SK-N-SH (cell line): ENCODE measurements around the gene LYSMD3. TPM values are rescaled to one million over a fixed set of nuclear protein-coding genes. Genes with fewer than 3 reads are reported as not detected.

Experiments
- CTCF ChIA-PET: fragments of 300-600, 350-600 bp; formaldehyde crosslinking; extraction: SDS; loops from one replicate; lab custom pipeline; 2021; lab: Yijun Ruan, JAX
- POLR2A ChIA-PET: fragments of 350-600 bp; sonication (Branson Sonifier 250); formaldehyde crosslinking; extraction: SDS; loops from one replicate; lab custom pipeline; 2020; ENCODE audit warnings: antibody characterized with exemption, inconsistent platforms; lab: Yijun Ruan, JAX
- DNase-seq: peaks from one replicate; pipeline ENCODE4 v3.0.0; 2012
- H2AFZ ChIP-seq: fragments of 200-600 bp; sonication (generic); 2 replicates; pipeline ENCODE4 v1.8.1; 2016; ENCODE audit warnings: antibody characterized with exemption, mild to moderate bottlenecking, low read depth
- H3F3A ChIP-seq: fragments of 200-600 bp; sonication (generic); replicated peaks from 2 replicates; pipeline ENCODE3; 2016; ENCODE audit warnings: antibody characterized with exemption, mild to moderate bottlenecking; ENCODE audit not compliant: insufficient read depth
- H3K27ac ChIP-seq, 2 experiments: fragments of 200-500 bp in 1 of 2; fragments of 200-600 bp in 1 of 2; sonication (Bioruptor generic) in 1 of 2; sonication (generic), shearing (Covaris generic) in 1 of 2; 2 replicates each; pipeline versions ENCODE4 v1.5.1 to v1.6.1; 2014 to 2016; ENCODE audit warnings: low read depth in 2 of 2, inconsistent platforms in 1 of 2, low read length in 1 of 2, mild to moderate bottlenecking in 1 of 2, mixed read lengths in 1 of 2
- H3K27me3 ChIP-seq: fragments of 200-600 bp; sonication (generic), shearing (Covaris generic); 2 replicates; pipeline ENCODE4 v1.6.1; 2016; ENCODE audit warnings: mixed run types; ENCODE audit not compliant: insufficient read depth
- H3K36me3 ChIP-seq, 2 experiments: fragments of 200-500 bp in 1 of 2; fragments of 200-600 bp in 1 of 2; sonication (Bioruptor generic) in 1 of 2; sonication (generic) in 1 of 2; replicated peaks in 1 of 2; 2 replicates each; pipeline versions ENCODE3 to v1.5.1; 2014 to 2016; ENCODE audit warnings: low read length in 1 of 2, mild to moderate bottlenecking in 1 of 2; ENCODE audit not compliant: insufficient read depth in 2 of 2, control insufficient read depth in 1 of 2
- H3K4me1 ChIP-seq, 2 experiments: fragments of 200-500 bp in 1 of 2; fragments of 200-600 bp in 1 of 2; sonication (Bioruptor generic) in 1 of 2; sonication (generic), shearing (Covaris generic) in 1 of 2; 2 replicates each; pipeline versions ENCODE4 v1.5.1 to v1.6.1; 2014 to 2016; ENCODE audit warnings: low read depth in 1 of 2, low read length in 1 of 2, mixed run types in 1 of 2; ENCODE audit not compliant: insufficient read depth in 2 of 2, control insufficient read depth in 1 of 2
- H3K4me2 ChIP-seq: fragments of 200-600 bp; sonication (generic), shearing (Covaris generic); 2 replicates; pipeline ENCODE4 v1.6.1; 2017; ENCODE audit warnings: mixed run types
- H3K4me3 ChIP-seq, 2 experiments: fragments of 200-500 bp in 1 of 2; fragments of 200-600 bp in 1 of 2; sonication (Bioruptor generic) in 1 of 2; sonication (generic), shearing (Covaris generic) in 1 of 2; 2 replicates each; pipeline versions ENCODE4 v1.5.1 to v1.8.1; 2014 to 2016; ENCODE audit warnings: low read depth in 2 of 2, inconsistent platforms in 1 of 2, low read length in 1 of 2, mild to moderate bottlenecking in 1 of 2, mixed read lengths in 1 of 2, moderate library complexity in 1 of 2
- H3K79me2 ChIP-seq: fragments of 200-600 bp; sonication (generic); 2 replicates; pipeline ENCODE4 v1.8.1; 2017; ENCODE audit warnings: mild to moderate bottlenecking; ENCODE audit not compliant: insufficient read depth
- H3K9ac ChIP-seq: fragments of 200-600 bp; sonication (generic); 2 replicates; pipeline ENCODE4 v1.6.1; 2017; ENCODE audit warnings: mixed run types
- H3K9me2 ChIP-seq: fragments of 200-600 bp; sonication (generic); 2 replicates; pipeline ENCODE4 v1.6.1; 2017; ENCODE audit warnings: mixed run types
- H3K9me3 ChIP-seq: fragments of 200-600 bp; sonication (generic); 2 replicates; pipeline ENCODE4 v1.6.1; 2017; ENCODE audit warnings: mixed run types, mild to moderate bottlenecking, moderate library complexity
- H4K20me1 ChIP-seq: fragments of 200-600 bp; sonication (generic); 2 replicates; pipeline ENCODE4 v1.6.1; 2017; ENCODE audit warnings: mild to moderate bottlenecking, mixed run types; ENCODE audit not compliant: insufficient read depth
- EP300 ChIP-seq, 2 experiments: IDR thresholded peaks; 2 replicates each; pipeline versions ENCODE4 v1.4.0 to v1.6.1; 2012; ENCODE audit warnings: borderline replicate concordance in 1 of 2, low read depth in 1 of 2, low read length in 1 of 2
- FOSL2 ChIP-seq: IDR thresholded peaks from 2 replicates; pipeline ENCODE4 v1.4.0; 2012; ENCODE audit warnings: low read depth, mild to moderate bottlenecking, moderate library complexity, borderline replicate concordance
- FOXM1 ChIP-seq: IDR thresholded peaks from 2 replicates; pipeline ENCODE4 v1.4.0; 2012; ENCODE audit warnings: low read depth, mild to moderate bottlenecking
- GABPA ChIP-seq: IDR thresholded peaks from 2 replicates; pipeline ENCODE4 v1.4.0; 2012; ENCODE audit warnings: low read depth, mild to moderate bottlenecking
- GATA2 ChIP-seq: sonication (generic); formaldehyde crosslinking; IDR thresholded peaks from 2 replicates; pipeline ENCODE4 v1.5.0; 2020; ENCODE audit warnings: mild to moderate bottlenecking, missing genetic modification reagents
- JUND ChIP-seq: IDR thresholded peaks from 2 replicates; pipeline ENCODE4 v1.4.0; 2012
- MEF2A ChIP-seq: IDR thresholded peaks from 2 replicates; pipeline ENCODE4 v1.4.0; 2012; ENCODE audit warnings: low read depth, borderline replicate concordance
- MXI1 ChIP-seq: IDR thresholded peaks from 2 replicates; pipeline ENCODE4 v1.6.1; 2012; ENCODE audit warnings: mild to moderate bottlenecking, low read depth, low read length, improper control_type of control experiment
- NFIC ChIP-seq: IDR thresholded peaks from 2 replicates; pipeline ENCODE4 v1.4.0; 2012; ENCODE audit warnings: borderline replicate concordance
- POLR2AphosphoS5 ChIP-seq: IDR thresholded peaks from 2 replicates; pipeline ENCODE4 v1.6.1; 2012; ENCODE audit warnings: low read depth, low read length
- RAD21 ChIP-seq: IDR thresholded peaks from 2 replicates; pipeline ENCODE4 v1.6.1; 2012; ENCODE audit warnings: mild to moderate bottlenecking, low read length
- RFX5 ChIP-seq: IDR thresholded peaks from 2 replicates; pipeline ENCODE4 v1.6.1; 2012; ENCODE audit warnings: mild to moderate bottlenecking, improper control_type of control experiment, low read length
- RXRA ChIP-seq: IDR thresholded peaks from 2 replicates; pipeline ENCODE4 v1.4.0; 2012; ENCODE audit warnings: low read depth, mild to moderate bottlenecking, borderline replicate concordance
- SIN3A ChIP-seq: IDR thresholded peaks from 2 replicates; pipeline ENCODE4 v1.6.1; 2012; ENCODE audit warnings: low read depth, mild to moderate bottlenecking, low read length, moderate library complexity, borderline replicate concordance
- SMC3 ChIP-seq: IDR thresholded peaks from 2 replicates; pipeline ENCODE4 v1.6.1; 2012; ENCODE audit warnings: low read depth, low read length, improper control_type of control experiment
- TAF1 ChIP-seq: IDR thresholded peaks from 2 replicates; pipeline ENCODE4 v1.6.1; 2012; ENCODE audit warnings: low read depth, mild to moderate bottlenecking, low read length, moderate library complexity, borderline replicate concordance
- TCF12 ChIP-seq: IDR thresholded peaks from 2 replicates; pipeline ENCODE4 v1.4.0; 2012
- USF1 ChIP-seq: IDR thresholded peaks from 2 replicates; pipeline ENCODE4 v1.4.0; 2012; ENCODE audit warnings: low read depth, borderline replicate concordance
- ZBTB33 ChIP-seq: IDR thresholded peaks from 2 replicates; pipeline ENCODE4 v1.4.0; 2012; ENCODE audit warnings: low read depth, borderline replicate concordance
- WGBS: methylation state at CpG from one replicate; pipeline ENCODE4 v1.1.6; 2017; ENCODE audit warnings: low lambda C conversion rate; 5-methylcytosine and 5-hydroxymethylcytosine counted together
- polyA plus RNA-seq, 3 experiments: library from polyadenylated mRNA; depleted of rRNA; stranded (reverse); fragments of >200 nt; gene quantifications; 2 replicates each; pipeline ENCODE4 v1.2.3, GENCODE V29; 2012
- TF ChIP-seq, protein P1 (sequence below): IDR thresholded peaks from 2 replicates; pipeline ENCODE4 v1.4.0; 2012; ENCODE audit warnings: low read depth
- TF ChIP-seq, protein P2 (sequence below): IDR thresholded peaks from 2 replicates; pipeline ENCODE4; 2012
- TF ChIP-seq, protein P3 (sequence below): IDR thresholded peaks from 2 replicates; pipeline ENCODE4 v1.6.1; 2012; ENCODE audit warnings: mild to moderate bottlenecking, low read depth, low read length, moderate library complexity
- TF ChIP-seq, protein P4 (sequence below): fragments of 200-600 bp; sonication (generic); IDR thresholded peaks from 2 replicates; pipeline ENCODE4 v1.6.1; 2017; ENCODE audit warnings: antibody characterized with exemption, mild to moderate bottlenecking, moderate library complexity

LYSMD3 gene
- 5.2 and 6.7 TPM in 2 replicates for polyA plus RNA-seq (2012; rRNA removed)
- 7.4 and 7.5 TPM in 2 replicates for polyA plus RNA-seq (2012; cell fraction: cytosol; rRNA removed)
- 2.4 and 4.0 TPM in 2 replicates for polyA plus RNA-seq (2012; cell fraction: nucleus; rRNA removed)

GRCh38 chr5:90529194-90529938, at the start of gene LYSMD3:
LYSMD3 (minus strand) TSS chr5:90529584; CDS start chr5:90525289, 4,295 bp downstream.
- POLR2A ChIA-PET = interaction anchor here (1.1 kb wide), 1 partner anchor 120 kb away, joined by 4 read pairs; the partner anchor contains the start of gene CETN3
- TF ChIP-seq SIN3A (0 out of 2 replicates have a peak, but pooled peaks have one; percentile 68), TAF1 (peak; percentile 61), SMC3 (no peak), RFX5 (0 out of 2 replicates have a peak, but pooled peaks have one; percentile 10), POLR2AphosphoS5 (peak; percentile 82; the same call in 1 of the 2 replicates), FOXM1 (no peak), EP300 (IDR thresholded peaks at IDR 0.05; ENCODE audit: borderline replicate concordance in 1 of 2, low read depth in 1 of 2, low read length in 1 of 2) (no peak), TCF12 (no peak), FOSL2 (no peak), GATA2 (CRISPR knock-in tag) (no peak), NFIC (no peak), RXRA (no peak), MXI1 (peak; percentile 70; the same call in 1 of the 2 replicates), GABPA (no peak), USF1 (0 out of 2 replicates have a peak, but pooled peaks have one; percentile 6), JUND (no peak), RAD21 (no peak), ZBTB33 (no peak), MEF2A (no peak)
- TF ChIP-seq, protein P1, sequence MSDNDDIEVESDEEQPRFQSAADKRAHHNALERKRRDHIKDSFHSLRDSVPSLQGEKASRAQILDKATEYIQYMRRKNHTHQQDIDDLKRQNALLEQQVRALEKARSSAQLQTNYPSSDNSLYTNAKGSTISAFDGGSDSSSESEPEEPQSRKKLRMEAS = no peak
- TF ChIP-seq, protein P2, sequence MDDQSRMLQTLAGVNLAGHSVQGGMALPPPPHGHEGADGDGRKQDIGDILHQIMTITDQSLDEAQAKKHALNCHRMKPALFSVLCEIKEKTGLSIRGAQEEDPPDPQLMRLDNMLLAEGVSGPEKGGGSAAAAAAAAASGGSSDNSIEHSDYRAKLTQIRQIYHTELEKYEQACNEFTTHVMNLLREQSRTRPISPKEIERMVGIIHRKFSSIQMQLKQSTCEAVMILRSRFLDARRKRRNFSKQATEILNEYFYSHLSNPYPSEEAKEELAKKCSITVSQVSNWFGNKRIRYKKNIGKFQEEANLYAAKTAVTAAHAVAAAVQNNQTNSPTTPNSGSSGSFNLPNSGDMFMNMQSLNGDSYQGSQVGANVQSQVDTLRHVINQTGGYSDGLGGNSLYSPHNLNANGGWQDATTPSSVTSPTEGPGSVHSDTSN = no peak
- TF ChIP-seq, protein P3, sequence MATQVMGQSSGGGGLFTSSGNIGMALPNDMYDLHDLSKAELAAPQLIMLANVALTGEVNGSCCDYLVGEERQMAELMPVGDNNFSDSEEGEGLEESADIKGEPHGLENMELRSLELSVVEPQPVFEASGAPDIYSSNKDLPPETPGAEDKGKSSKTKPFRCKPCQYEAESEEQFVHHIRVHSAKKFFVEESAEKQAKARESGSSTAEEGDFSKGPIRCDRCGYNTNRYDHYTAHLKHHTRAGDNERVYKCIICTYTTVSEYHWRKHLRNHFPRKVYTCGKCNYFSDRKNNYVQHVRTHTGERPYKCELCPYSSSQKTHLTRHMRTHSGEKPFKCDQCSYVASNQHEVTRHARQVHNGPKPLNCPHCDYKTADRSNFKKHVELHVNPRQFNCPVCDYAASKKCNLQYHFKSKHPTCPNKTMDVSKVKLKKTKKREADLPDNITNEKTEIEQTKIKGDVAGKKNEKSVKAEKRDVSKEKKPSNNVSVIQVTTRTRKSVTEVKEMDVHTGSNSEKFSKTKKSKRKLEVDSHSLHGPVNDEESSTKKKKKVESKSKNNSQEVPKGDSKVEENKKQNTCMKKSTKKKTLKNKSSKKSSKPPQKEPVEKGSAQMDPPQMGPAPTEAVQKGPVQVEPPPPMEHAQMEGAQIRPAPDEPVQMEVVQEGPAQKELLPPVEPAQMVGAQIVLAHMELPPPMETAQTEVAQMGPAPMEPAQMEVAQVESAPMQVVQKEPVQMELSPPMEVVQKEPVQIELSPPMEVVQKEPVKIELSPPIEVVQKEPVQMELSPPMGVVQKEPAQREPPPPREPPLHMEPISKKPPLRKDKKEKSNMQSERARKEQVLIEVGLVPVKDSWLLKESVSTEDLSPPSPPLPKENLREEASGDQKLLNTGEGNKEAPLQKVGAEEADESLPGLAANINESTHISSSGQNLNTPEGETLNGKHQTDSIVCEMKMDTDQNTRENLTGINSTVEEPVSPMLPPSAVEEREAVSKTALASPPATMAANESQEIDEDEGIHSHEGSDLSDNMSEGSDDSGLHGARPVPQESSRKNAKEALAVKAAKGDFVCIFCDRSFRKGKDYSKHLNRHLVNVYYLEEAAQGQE = 0 out of 2 replicates have a peak, but pooled peaks have one; percentile 44
- TF ChIP-seq, protein P4, sequence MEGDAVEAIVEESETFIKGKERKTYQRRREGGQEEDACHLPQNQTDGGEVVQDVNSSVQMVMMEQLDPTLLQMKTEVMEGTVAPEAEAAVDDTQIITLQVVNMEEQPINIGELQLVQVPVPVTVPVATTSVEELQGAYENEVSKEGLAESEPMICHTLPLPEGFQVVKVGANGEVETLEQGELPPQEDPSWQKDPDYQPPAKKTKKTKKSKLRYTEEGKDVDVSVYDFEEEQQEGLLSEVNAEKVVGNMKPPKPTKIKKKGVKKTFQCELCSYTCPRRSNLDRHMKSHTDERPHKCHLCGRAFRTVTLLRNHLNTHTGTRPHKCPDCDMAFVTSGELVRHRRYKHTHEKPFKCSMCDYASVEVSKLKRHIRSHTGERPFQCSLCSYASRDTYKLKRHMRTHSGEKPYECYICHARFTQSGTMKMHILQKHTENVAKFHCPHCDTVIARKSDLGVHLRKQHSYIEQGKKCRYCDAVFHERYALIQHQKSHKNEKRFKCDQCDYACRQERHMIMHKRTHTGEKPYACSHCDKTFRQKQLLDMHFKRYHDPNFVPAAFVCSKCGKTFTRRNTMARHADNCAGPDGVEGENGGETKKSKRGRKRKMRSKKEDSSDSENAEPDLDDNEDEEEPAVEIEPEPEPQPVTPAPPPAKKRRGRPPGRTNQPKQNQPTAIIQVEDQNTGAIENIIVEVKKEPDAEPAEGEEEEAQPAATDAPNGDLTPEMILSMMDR = no peak

More at GRCh38 chr5:90529194-90529938, at the start of gene LYSMD3:
- Histone ChIP-seq H3K9me2 (no peaks in the 10 kb centered on the region), H3K27ac (peak within 1 kb of the TSS; percentile 79 to 91), H3F3A (peaks cover 7% of the 10 kb centered on the region), H2AFZ (peak within 1 kb of the TSS; percentile 100), H3K4me3 (peak within 1 kb of the TSS; percentile 99 to 100), H3K36me3 (peaks cover under 1 to 17% of the 10 kb centered on the region in 2 experiments), H3K4me1 (peaks cover 0 to 5% of the 10 kb centered on the region in 2 experiments; a peak in 3 of 4 replicates), H3K9ac (peak within 1 kb of the TSS; percentile 91), H3K4me2 (peak within 1 kb of the TSS; percentile 97), H3K79me2 (peaks cover 46% of the 10 kb centered on the region), H4K20me1 (no peaks in the 10 kb centered on the region), H3K9me3 (no peaks in the 10 kb centered on the region), H3K27me3 (peaks cover 11% of the 10 kb centered on the region)
- CTCF ChIA-PET = interaction anchor here (0.7 to 3.2 kb wide), 25 partner anchors 19 to 1800 kb away, joined by 3 to 32 read pairs (median 4); partner anchors contain the start of genes CETN3, MBLAC2 and POLR3G
- peak; percentile 99 for DNase-seq
- WGBS = 0% methylated on average over 6 of the region's 64 CpGs
